H9 (cell line): ENCODE data around the gene FAM177B. TPM values are rescaled to one million over a fixed set of nuclear protein-coding genes. Genes with fewer than 3 reads are reported as not detected.

Source experiments
- DNase-seq: peaks from one replicate; pipeline ENCODE4 v3.0.0-alpha.2; 2017
- H2AFZ ChIP-seq: one replicate; pipeline ENCODE4 v1.6.1; 2013; ENCODE audit warnings: mild to moderate bottlenecking, low read length, control low read depth, moderate library complexity
- H2AK5ac ChIP-seq: 2 replicates; pipeline ENCODE4 v1.6.1; 2013; ENCODE audit warnings: low read length, control low read depth, mixed read lengths; ENCODE audit not compliant: insufficient read length
- H2BK120ac ChIP-seq: one replicate; pipeline ENCODE4 v1.6.1; 2013; ENCODE audit warnings: low read depth, mild to moderate bottlenecking, low read length, control low read depth, inconsistent platforms; ENCODE audit not compliant: poor library complexity, severe bottlenecking
- H2BK12ac ChIP-seq: 2 replicates; pipeline ENCODE4 v1.6.1; 2013; ENCODE audit warnings: low read length, control low read depth, mixed read lengths, low read depth; ENCODE audit not compliant: insufficient read length
- H2BK15ac ChIP-seq: 2 replicates; pipeline ENCODE4 v1.6.1; 2013; ENCODE audit warnings: low read depth, low read length, control low read depth
- H2BK20ac ChIP-seq: one replicate; pipeline ENCODE4 v1.6.1; 2013; ENCODE audit warnings: low read depth, mild to moderate bottlenecking, low read length, control low read depth, inconsistent platforms; ENCODE audit not compliant: poor library complexity, severe bottlenecking
- H2BK5ac ChIP-seq: 2 replicates; pipeline ENCODE4 v1.6.1; 2013; ENCODE audit warnings: low read length, control low read depth, mixed read lengths; ENCODE audit not compliant: insufficient read length
- H3K14ac ChIP-seq: 2 replicates; pipeline ENCODE4 v1.6.1; 2013; ENCODE audit warnings: low read length, control low read depth; ENCODE audit not compliant: insufficient read depth
- H3K18ac ChIP-seq: 2 replicates; pipeline ENCODE4 v1.6.1; 2013; ENCODE audit warnings: low read depth, mild to moderate bottlenecking, mixed read lengths, low read length, control low read depth; ENCODE audit not compliant: insufficient read length
- H3K23ac ChIP-seq: 2 replicates; pipeline ENCODE4 v1.6.1; 2013; ENCODE audit warnings: low read length, control low read depth, mixed read lengths, low read depth; ENCODE audit not compliant: insufficient read length
- H3K23me2 ChIP-seq: 2 replicates; pipeline ENCODE4 v1.6.1; 2013; ENCODE audit warnings: low read depth, mild to moderate bottlenecking, mixed read lengths, low read length, control low read depth; ENCODE audit not compliant: insufficient read length, poor library complexity, severe bottlenecking
- H3K27ac ChIP-seq: 2 replicates; pipeline ENCODE4 v1.5.1; 2013; ENCODE audit warnings: low read length, control low read depth, mixed read lengths, low read depth; ENCODE audit not compliant: insufficient read length
- H3K27me3 ChIP-seq: 2 replicates; pipeline ENCODE4 v1.6.1; 2013; ENCODE audit warnings: low read length, control low read depth, inconsistent platforms; ENCODE audit not compliant: insufficient read depth
- H3K4ac ChIP-seq: 2 replicates; pipeline ENCODE4 v1.6.1; 2013; ENCODE audit warnings: low read depth, mild to moderate bottlenecking, control low read depth, inconsistent platforms, low read length, moderate library complexity
- H3K4me1 ChIP-seq: 2 replicates; pipeline ENCODE4 v1.6.1; 2013; ENCODE audit warnings: low read length, control low read depth, inconsistent platforms; ENCODE audit not compliant: insufficient read depth
- H3K4me2 ChIP-seq: 2 replicates; pipeline ENCODE4 v1.6.1; 2013; ENCODE audit warnings: low read length, control low read depth, mixed read lengths; ENCODE audit not compliant: insufficient read length, insufficient read depth
- H3K56ac ChIP-seq: 2 replicates; pipeline ENCODE4 v1.6.1; 2013; ENCODE audit warnings: low read depth, mild to moderate bottlenecking, mixed read lengths, low read length, control low read depth; ENCODE audit not compliant: insufficient read length
- H3K79me1 ChIP-seq: 2 replicates; pipeline ENCODE4 v1.6.1; 2013; ENCODE audit warnings: low read depth, mild to moderate bottlenecking, moderate library complexity, low read length, control low read depth, inconsistent platforms; ENCODE audit not compliant: insufficient read depth, poor library complexity, severe bottlenecking
- H3K79me2 ChIP-seq: 2 replicates; pipeline ENCODE4 v1.6.1; 2013; ENCODE audit warnings: low read length, control low read depth, inconsistent platforms; ENCODE audit not compliant: insufficient read depth
- H3K9ac ChIP-seq: 2 replicates; pipeline ENCODE4 v1.6.1; 2013; ENCODE audit warnings: low read length, control low read depth, mixed read lengths; ENCODE audit not compliant: insufficient read length; ENCODE audit errors: extremely low read depth
- H3K9me3 ChIP-seq: one replicate; pipeline ENCODE4 v1.6.1; 2013; ENCODE audit warnings: low read depth, low read length, inconsistent platforms; ENCODE audit not compliant: control insufficient read depth
- H3T11ph ChIP-seq: one replicate; pipeline ENCODE4 v1.6.1; 2013; ENCODE audit warnings: mild to moderate bottlenecking, low read length, control low read depth, inconsistent platforms
- H4K20me1 ChIP-seq: one replicate; pipeline ENCODE4 v1.6.1; 2013; ENCODE audit not compliant: control insufficient read depth, insufficient read length, insufficient read depth
- H4K5ac ChIP-seq: 2 replicates; pipeline ENCODE4 v1.6.1; 2013; ENCODE audit warnings: low read depth, mild to moderate bottlenecking, mixed read lengths, low read length, control low read depth; ENCODE audit not compliant: insufficient read length
- H4K8ac ChIP-seq: replicated peaks from 2 replicates; pipeline ENCODE4 v1.6.1; 2013; ENCODE audit warnings: low read length, control low read depth, mixed read lengths, low read depth; ENCODE audit not compliant: insufficient read length
- H4K91ac ChIP-seq: 2 replicates; pipeline ENCODE4 v1.6.1; 2013; ENCODE audit warnings: low read depth, mild to moderate bottlenecking, moderate library complexity, mixed read lengths, low read length, control low read depth; ENCODE audit not compliant: insufficient read length
- H3K27ac Mint-ChIP-seq, 3 experiments: 2 replicates in 2 of 3; 3 replicates in 1 of 3; pipeline ENCODE4 v1.8.0; 2020 to 2021; ENCODE audit warnings: mixed read lengths in 3 of 3, mild to moderate bottlenecking in 1 of 3, moderate library complexity in 1 of 3
- H3K27me3 Mint-ChIP-seq: 2 replicates; pipeline ENCODE4 v1.8.0; 2021; ENCODE audit warnings: low read depth, mild to moderate bottlenecking, moderate library complexity, mixed read lengths
- H3K36me3 Mint-ChIP-seq, 3 experiments: 2 replicates in 2 of 3; 3 replicates in 1 of 3; pipeline ENCODE4 v1.8.0; 2020 to 2021; ENCODE audit warnings: low read depth in 3 of 3, mixed read lengths in 3 of 3; ENCODE audit not compliant: insufficient read depth in 1 of 3
- H3K4me1 Mint-ChIP-seq, 2 experiments: 2 replicates each; pipeline ENCODE4 v1.8.0; 2020; ENCODE audit warnings: mixed read lengths in 2 of 2
- H3K4me3 Mint-ChIP-seq, 2 experiments: 2 replicates in 1 of 2; 3 replicates in 1 of 2; pipeline ENCODE4 v1.8.0; 2020 to 2021; ENCODE audit warnings: mild to moderate bottlenecking in 2 of 2, mixed read lengths in 2 of 2, moderate library complexity in 1 of 2
- H3K9me3 Mint-ChIP-seq, 2 experiments: 2 replicates in 1 of 2; 3 replicates in 1 of 2; pipeline ENCODE4 v1.8.0; 2020; ENCODE audit warnings: mild to moderate bottlenecking in 2 of 2, mixed read lengths in 2 of 2, moderate library complexity in 1 of 2
- CTCF ChIP-seq: fragments of 200-600 bp; sonication (generic); conservative IDR thresholded peaks from 3 replicates; pipeline ENCODE4 v1.8.0; 2021; ENCODE audit warnings: antibody characterized with exemption, mild to moderate bottlenecking
- WGBS: extraction: QIAGEN DNeasy Blood & Tissue Kit; methylation state at CpG from one replicate; pipeline ENCODE4 v1.1.7; 2013; ENCODE audit warnings: missing lambda C conversion rate, low lambda C conversion rate, mixed read lengths; ENCODE audit not compliant: insufficient read length; ENCODE audit errors: extremely low coverage; 5-methylcytosine and 5-hydroxymethylcytosine counted together
- total RNA-seq: library from RNA; stranded (reverse); gene quantifications from 2 replicates; pipeline ENCODE4 v1.2.1, GENCODE V29; 2021

The FAM177B gene
- total RNA-seq, 1 experiment from 2014 or later, result not detected

GRCh38 chr1:222734740-222735139 is 2.3 kb upstream of the FAM177B start:
- Histone ChIP-seq H2BK15ac (no peak overlapping the region), H3K23ac (no peak overlapping the region), H3K56ac (no peak overlapping the region), H2BK20ac (no peak overlapping the region), H3K79me1 (no peaks in the 10 kb centered on the region), H3K4ac (no peak overlapping the region), H3K4me1 (peaks cover 7% of the 10 kb centered on the region; the same call in 1 of the 2 replicates), H3K9ac (no peak overlapping the region), H4K91ac (no peak overlapping the region), H3K9me3 (no peaks in the 10 kb centered on the region), H3T11ph (no peak overlapping the region), H2AFZ (no peak overlapping the region), H3K4me2 (no peak overlapping the region), H3K27ac (no peak overlapping the region), H3K18ac (no peak overlapping the region), H3K27me3 (no peaks in the 10 kb centered on the region), H3K79me2 (no peaks in the 10 kb centered on the region), H2BK5ac (no peak overlapping the region), H2AK5ac (no peak overlapping the region), H2BK120ac (no peak overlapping the region), H4K20me1 (no peaks in the 10 kb centered on the region), H3K23me2 (peaks cover 2% of the 10 kb centered on the region), H2BK12ac (no peak overlapping the region), H4K8ac (no peak overlapping the region), H4K5ac (no peak overlapping the region), H3K14ac (no peak overlapping the region)
- H3K4me3 Mint-ChIP-seq, result no peak overlapping the region
- no peak overlapping the region for H3K27ac Mint-ChIP-seq
- no CpG with 5 or more reads among the region's 1 CpG for WGBS
- H3K4me1 Mint-ChIP-seq, result peaks cover 3 to 9% of the 10 kb centered on the region in 2 experiments
- DNase-seq, result no peak
- no peaks in the 10 kb centered on the region for H3K27me3 Mint-ChIP-seq
- H3K36me3 Mint-ChIP-seq, result peaks cover 11 to 36% (median 30%) of the 10 kb centered on the region in 3 experiments; a peak in 6 of 7 replicates
- no peak for TF ChIP-seq CTCF
- no peaks in the 10 kb centered on the region for H3K9me3 Mint-ChIP-seq
